Measurements from ENCODE around the gene SCGB1A1. TPM values are rescaled to one million over a fixed set of nuclear protein-coding genes. Genes with fewer than 3 reads are reported as not detected.

SCGB1A1 gene
- total RNA-seq, 2 donors from 2014 or later, result not detected

- Histone ChIP-seq H3K27ac (peak overlapping the region; percentile 76 to 80), H3K4me1 (ENCODE audit: control insufficient read depth in 1 of 2, low read depth in 2 of 2) (peaks cover 53 to 73% of the 10 kb centered on the region in 2 donors), H3K9me3 (no peaks in the 10 kb centered on the region), H3K36me3 (no peaks in the 10 kb centered on the region), H3K4me3 (no peak overlapping the region), H3K27me3 (replicated peaks; ENCODE audit: insufficient read depth) (no peaks in the 10 kb centered on the region)
- TF ChIP-seq CTCF (IDR thresholded peaks at IDR 0.05), result no peak
- no peak for DNase-seq (ENCODE audit: low spot score)
- ATAC-seq (ENCODE audit: insufficient number of reproducible peaks, low FRiP score, low read depth), result no peak
Observed at GRCh38 chr11:62398011-62398994, 20.5 kb upstream of the SCGB1A1 start.

GRCh38 chr11:62399172-62399877, 19.5 kb upstream of the SCGB1A1 start:
- H3K27ac ChIP-seq, result peak overlapping the region; percentile 76 to 80
- H3K9me3 ChIP-seq, result no peaks in the 10 kb centered on the region
- no peak overlapping the region for H3K4me3 ChIP-seq
- no peak for DNase-seq (ENCODE audit: low spot score)
- TF ChIP-seq CTCF (IDR thresholded peaks at IDR 0.05), result no peak
- no peak for ATAC-seq (ENCODE audit: insufficient number of reproducible peaks, low FRiP score, low read depth)
- H3K27me3 ChIP-seq (replicated peaks; ENCODE audit: insufficient read depth), result no peaks in the 10 kb centered on the region
- H3K36me3 ChIP-seq, result no peaks in the 10 kb centered on the region
- H3K4me1 ChIP-seq (ENCODE audit: control insufficient read depth in 1 of 2, low read depth in 2 of 2), result peaks cover 53 to 79% of the 10 kb centered on the region in 2 donors

- no peak for ATAC-seq (ENCODE audit: insufficient number of reproducible peaks, low FRiP score, low read depth)
- no peak for DNase-seq (ENCODE audit: low spot score)
- no peak overlapping the region for H3K4me3 ChIP-seq
Observed at GRCh38 chr11:62399878-62400266, 19.0 kb upstream of the SCGB1A1 start.

GRCh38 chr11:62400281-62400680, 18.6 kb upstream of the SCGB1A1 start:
- H3K4me1 ChIP-seq (ENCODE audit: control insufficient read depth in 1 of 2, low read depth in 2 of 2), result peaks cover 51 to 76% of the 10 kb centered on the region in 2 donors
- TF ChIP-seq CTCF (IDR thresholded peaks at IDR 0.05), result no peak
- H3K36me3 ChIP-seq, result no peaks in the 10 kb centered on the region
- peak overlapping the region; percentile 76 to 80 for H3K27ac ChIP-seq
- H3K9me3 ChIP-seq, result no peaks in the 10 kb centered on the region
- ATAC-seq (ENCODE audit: insufficient number of reproducible peaks, low FRiP score, low read depth), result no peak
- no peaks in the 10 kb centered on the region for H3K27me3 ChIP-seq (replicated peaks; ENCODE audit: insufficient read depth)
- H3K4me3 ChIP-seq, result peak overlapping the region; percentile 51
- no peak for DNase-seq (ENCODE audit: low spot score)

More at GRCh38 chr11:62399878-62400266, 19.0 kb upstream of the SCGB1A1 start:
- Histone ChIP-seq H3K9me3 (no peaks in the 10 kb centered on the region), H3K27me3 (replicated peaks; ENCODE audit: insufficient read depth) (no peaks in the 10 kb centered on the region), H3K4me1 (ENCODE audit: control insufficient read depth in 1 of 2, low read depth in 2 of 2) (peaks cover 53 to 79% of the 10 kb centered on the region in 2 donors), H3K36me3 (no peaks in the 10 kb centered on the region), H3K27ac (peak overlapping the region; percentile 76 to 80)
- TF ChIP-seq CTCF (IDR thresholded peaks at IDR 0.05), result no peak

GRCh38 chr11:62400760-62401159, 18.1 kb upstream of the SCGB1A1 start:
- H3K36me3 ChIP-seq, result no peaks in the 10 kb centered on the region
- peak overlapping the region; percentile 76 to 80 for H3K27ac ChIP-seq
- H3K4me3 ChIP-seq, result peak overlapping the region; percentile 51
- peak; percentile 51 for DNase-seq (ENCODE audit: low spot score)
- peaks cover 48 to 72% of the 10 kb centered on the region in 2 donors for H3K4me1 ChIP-seq (ENCODE audit: control insufficient read depth in 1 of 2, low read depth in 2 of 2)
- ATAC-seq (ENCODE audit: insufficient number of reproducible peaks, low FRiP score, low read depth), result peak; percentile 32
- no peaks in the 10 kb centered on the region for H3K9me3 ChIP-seq
- no peaks in the 10 kb centered on the region for H3K27me3 ChIP-seq (replicated peaks; ENCODE audit: insufficient read depth)
- TF ChIP-seq CTCF (IDR thresholded peaks at IDR 0.05), result no peak
